Neural crest cell (in vitro differentiated cells): ENCODE measurements around the gene ZPBP. TPM values are rescaled to one million over a fixed set of nuclear protein-coding genes. Genes with fewer than 3 reads are reported as not detected.
A peak's percentile ranks its signal among the peaks of the same experiment; 100 is the strongest.

Experiments used
- DNase-seq: peaks from one replicate; pipeline ENCODE4 v3.0.0; 2021; ENCODE audit warnings: low read depth, mixed read lengths, low spot score
- H3K27ac Mint-ChIP-seq: one replicate; pipeline ENCODE4 v1.8.0; 2021; ENCODE audit warnings: mild to moderate bottlenecking, mixed read lengths; ENCODE audit not compliant: unreplicated experiment
- H3K27me3 Mint-ChIP-seq: 2 replicates; pipeline ENCODE4 v1.8.0; 2021; ENCODE audit warnings: low read depth, mild to moderate bottlenecking, mixed read lengths
- H3K36me3 Mint-ChIP-seq: 2 replicates; pipeline ENCODE4 v1.8.0; 2021; ENCODE audit warnings: low read depth, mild to moderate bottlenecking, mixed read lengths
- H3K4me1 Mint-ChIP-seq: 2 replicates; pipeline ENCODE4 v1.8.0; 2021; ENCODE audit warnings: mixed read lengths
- H3K4me3 Mint-ChIP-seq: one replicate; pipeline ENCODE4 v1.8.0; 2021; ENCODE audit warnings: mild to moderate bottlenecking, mixed read lengths
- H3K9me3 Mint-ChIP-seq: 2 replicates; pipeline ENCODE4 v1.8.0; 2021; ENCODE audit warnings: mixed read lengths
- CTCF ChIP-seq: fragments of 200-600 bp; sonication (generic); conservative IDR thresholded peaks from 2 replicates; pipeline ENCODE4 v1.5.0; 2021; ENCODE audit warnings: antibody characterized with exemption, mild to moderate bottlenecking
- long read RNA-seq: library from polyadenylated mRNA; unstranded; transcript quantifications from one replicate; pipeline ENCODE4 v2.0.0, GENCODE V29; 2020
- total RNA-seq: library from RNA; stranded (reverse); gene quantifications from 2 replicates; pipeline ENCODE4 v1.2.1, GENCODE V29; 2021

Gene ZPBP
- not detected in 2 replicates for total RNA-seq
- long read RNA-seq: 0 reads

- peaks cover 3% of the 10 kb centered on the region for H3K4me1 Mint-ChIP-seq
- no peak within 1 kb of the TSS for H3K4me3 Mint-ChIP-seq
- no peak within 1 kb of the TSS for H3K27ac Mint-ChIP-seq
- H3K27me3 Mint-ChIP-seq: no peaks in the 10 kb centered on the region
- H3K9me3 Mint-ChIP-seq: peaks cover 3% of the 10 kb centered on the region
- no peaks in the 10 kb centered on the region for H3K36me3 Mint-ChIP-seq
- peak; percentile 91 for TF ChIP-seq CTCF
- DNase-seq: peak; percentile 26
These were observed at the start of gene ZPBP for GRCh38 chr7:50092579-50093491. TSS of gene ZPBP (minus strand) at chr7:50093246. CDS start at chr7:50093194, 52 bp downstream.

- Mint-ChIP-seq H3K4me1 (peaks cover 3% of the 10 kb centered on the region), H3K9me3 (peaks cover 3% of the 10 kb centered on the region), H3K36me3 (no peaks in the 10 kb centered on the region), H3K4me3 (no peak overlapping the region), H3K27me3 (no peaks in the 10 kb centered on the region), H3K27ac (no peak overlapping the region)
- peak; percentile 83 for TF ChIP-seq CTCF
- no peak for DNase-seq
These were observed 49.5 kb upstream of the ZPBP start for GRCh38 chr7:50142425-50143017.

GRCh38 chr7:50141854-50142253, 48.8 kb upstream of the ZPBP start:
- peaks cover 3% of the 10 kb centered on the region for H3K9me3 Mint-ChIP-seq
- no peaks in the 10 kb centered on the region for H3K36me3 Mint-ChIP-seq
- no peak overlapping the region for H3K4me3 Mint-ChIP-seq
- no peak overlapping the region for H3K27ac Mint-ChIP-seq
- peaks cover 3% of the 10 kb centered on the region for H3K4me1 Mint-ChIP-seq
- TF ChIP-seq CTCF: no peak
- no peaks in the 10 kb centered on the region for H3K27me3 Mint-ChIP-seq
- DNase-seq: no peak

- no peak for TF ChIP-seq CTCF
- Mint-ChIP-seq H3K27ac (no peak overlapping the region), H3K36me3 (no peaks in the 10 kb centered on the region), H3K9me3 (peaks cover 3% of the 10 kb centered on the region), H3K4me1 (peaks cover 3% of the 10 kb centered on the region), H3K4me3 (no peak overlapping the region), H3K27me3 (no peaks in the 10 kb centered on the region)
- DNase-seq: no peak
These were observed 48.1 kb upstream of the ZPBP start for GRCh38 chr7:50141131-50141530.

GRCh38 chr7:50140688-50141087, 47.6 kb upstream of the ZPBP start:
- Mint-ChIP-seq H3K27ac (no peak overlapping the region), H3K4me3 (no peak overlapping the region), H3K27me3 (no peaks in the 10 kb centered on the region), H3K36me3 (no peaks in the 10 kb centered on the region), H3K4me1 (peaks cover 3% of the 10 kb centered on the region), H3K9me3 (peaks cover 3% of the 10 kb centered on the region)
- TF ChIP-seq CTCF: no peak
- DNase-seq: no peak
